HG03280 (cell line): ENCODE data around the gene DPP9.

Source experiments
- ATAC-seq: cut with Tn5 transposase; IDR thresholded peaks from one replicate; pipeline ENCODE4 v1.9.1; 2021; ENCODE audit warnings: mild to moderate bottlenecking, moderate library complexity; ENCODE audit not compliant: unreplicated experiment

Gene DPP9

GRCh38 chr19:4660993-4661392 lies 62.6 kb downstream of the DPP9 start:
- no peak for ATAC-seq

GRCh38 chr19:4660181-4660791 lies 63.4 kb downstream of the DPP9 start:
- ATAC-seq: no peak

GRCh38 chr19:4657835-4658234 lies 65.8 kb downstream of the DPP9 start:
- no peak for ATAC-seq

GRCh38 chr19:4657262-4657661 lies 66.4 kb downstream of the DPP9 start:
- ATAC-seq: no peak

DNA sequence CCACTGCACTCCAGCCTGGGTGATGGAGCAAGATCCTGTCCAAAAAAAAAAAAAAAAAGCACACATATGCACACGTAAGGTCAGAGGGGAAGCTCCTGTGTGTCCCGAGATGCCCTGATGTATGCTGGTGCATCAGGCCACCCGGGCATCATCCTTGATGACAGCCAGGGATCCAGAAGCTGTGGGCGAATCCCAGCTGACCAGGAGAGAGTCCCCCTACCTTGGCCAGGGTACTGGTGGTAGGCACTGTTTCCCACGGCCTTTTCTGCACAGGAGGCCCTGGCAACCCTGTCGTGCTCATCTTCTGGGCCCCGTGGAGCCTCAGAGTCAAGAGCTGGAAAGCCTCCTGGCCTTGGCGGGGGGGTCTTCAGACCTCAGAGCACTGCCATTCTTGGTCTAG lies 67.5 kb downstream of the DPP9 start:
- no peak for ATAC-seq

DNA sequence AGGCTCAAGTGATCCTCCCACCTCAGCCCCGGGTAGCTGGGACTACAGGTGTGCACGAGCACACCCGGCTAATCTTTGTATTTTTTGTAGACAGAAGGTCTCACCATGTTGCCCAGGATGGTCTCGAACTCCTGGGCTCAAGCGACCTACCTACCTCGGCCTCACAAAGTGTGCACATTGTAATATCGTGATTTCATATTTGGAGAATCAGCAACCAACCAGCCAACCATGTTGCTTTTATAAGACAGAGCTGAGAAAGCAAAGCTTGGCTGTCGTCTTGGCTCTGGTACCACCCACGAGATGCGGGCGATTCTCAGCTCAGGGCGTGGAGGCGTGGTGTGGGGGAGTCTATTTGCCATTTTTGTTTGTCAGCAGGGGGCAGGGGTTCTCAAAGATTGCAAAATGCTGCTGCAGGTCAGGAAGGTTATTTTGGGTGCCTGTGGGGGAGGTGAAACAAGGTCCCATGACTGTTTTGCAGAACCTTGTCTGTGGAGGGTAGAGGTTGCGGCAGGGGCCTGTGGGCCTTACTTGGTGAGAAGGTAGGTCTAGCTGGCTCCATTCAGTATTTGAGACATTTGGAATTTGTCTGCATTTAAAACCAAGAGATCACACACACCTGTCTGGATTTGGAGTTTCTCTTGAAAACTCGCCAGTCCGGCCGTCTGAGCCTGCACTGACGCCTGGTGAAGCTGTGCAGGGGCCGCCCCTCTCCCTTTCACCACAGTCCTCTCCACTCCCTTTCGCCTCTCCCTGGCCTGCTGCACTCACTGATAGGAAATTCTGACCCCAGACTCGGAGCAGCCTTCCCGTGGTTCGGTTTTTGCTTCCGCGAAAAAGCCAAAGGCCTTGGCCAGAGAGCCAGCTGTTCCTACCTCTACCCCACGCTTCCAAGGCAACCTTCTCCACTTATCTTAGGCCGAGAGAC lies 68.9 kb downstream of the DPP9 start:
- no peak for ATAC-seq

DNA sequence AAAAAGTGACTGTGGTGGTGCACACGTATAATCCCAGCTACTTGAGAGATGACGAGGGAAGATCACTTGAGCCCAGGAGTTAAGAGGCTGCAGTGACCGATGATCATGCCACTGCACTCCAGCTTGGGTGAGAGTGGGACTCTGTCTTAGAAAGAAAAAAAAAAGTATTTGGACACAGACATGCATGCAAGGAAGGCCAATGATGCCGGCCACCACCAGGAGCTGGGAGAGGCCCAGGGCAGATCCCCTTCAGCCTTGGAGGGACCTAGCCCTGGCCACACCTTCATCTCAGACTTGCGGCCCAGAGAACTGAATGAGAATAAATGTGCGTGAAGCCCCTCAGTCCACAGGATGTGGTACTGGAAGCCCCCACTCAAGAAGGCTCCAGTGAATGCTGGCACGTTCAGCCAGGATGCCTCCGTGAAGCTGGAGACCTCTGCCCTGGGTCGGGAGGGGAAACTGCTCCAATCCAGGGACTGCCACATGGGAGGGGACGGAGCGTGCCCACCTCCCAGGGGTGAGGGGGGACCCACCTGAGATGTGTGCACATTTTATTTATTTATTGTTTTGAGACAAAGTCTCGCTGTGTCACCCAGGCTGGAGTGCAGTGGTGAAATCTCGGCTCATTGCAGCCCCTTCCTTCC lies 69.7 kb downstream of the DPP9 start:
- no peak for ATAC-seq

DNA sequence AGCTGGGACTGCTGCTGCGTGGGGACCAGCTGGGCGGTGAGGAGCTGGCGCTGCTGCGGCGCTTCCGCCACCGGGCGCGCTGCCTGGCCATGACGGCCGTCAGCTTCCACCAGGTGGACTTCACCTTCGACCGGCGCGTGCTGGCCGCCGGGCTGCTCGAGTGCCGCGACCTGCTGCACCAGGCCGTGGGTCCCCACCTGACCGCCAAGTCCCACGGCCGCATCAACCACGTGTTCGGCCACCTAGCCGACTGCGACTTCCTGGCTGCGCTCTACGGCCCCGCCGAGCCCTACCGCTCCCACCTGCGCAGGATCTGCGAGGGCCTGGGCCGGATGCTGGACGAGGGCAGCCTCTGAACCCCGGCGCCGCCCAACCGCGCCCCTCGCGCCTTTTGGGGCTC lies 71.6 kb downstream of the DPP9 start:
- ATAC-seq: no peak

DNA sequence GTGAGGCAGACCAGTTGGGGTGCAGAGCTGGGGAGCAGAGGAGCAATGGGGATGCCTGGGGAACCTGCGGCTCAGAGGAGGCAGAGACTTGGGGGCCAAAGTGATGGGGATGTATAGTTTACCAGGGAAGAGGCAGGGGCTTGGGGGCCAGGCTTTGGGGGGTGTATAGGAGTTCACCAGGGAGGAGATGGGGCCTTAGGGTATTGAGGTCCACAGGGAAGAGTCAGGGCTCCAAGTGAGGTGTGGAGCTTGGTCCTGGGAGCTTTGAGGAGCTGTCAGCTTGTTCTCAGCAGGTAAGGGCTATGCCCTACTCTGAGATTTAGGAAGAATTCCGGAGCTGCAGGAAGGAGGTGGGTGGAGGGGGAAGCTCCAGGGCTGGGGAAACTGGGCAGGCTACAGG lies 73.5 kb downstream of the DPP9 start:
- no peak for ATAC-seq

GRCh38 chr19:4649392-4650047 lies 74.1 kb downstream of the DPP9 start:
- no peak for ATAC-seq

DNA sequence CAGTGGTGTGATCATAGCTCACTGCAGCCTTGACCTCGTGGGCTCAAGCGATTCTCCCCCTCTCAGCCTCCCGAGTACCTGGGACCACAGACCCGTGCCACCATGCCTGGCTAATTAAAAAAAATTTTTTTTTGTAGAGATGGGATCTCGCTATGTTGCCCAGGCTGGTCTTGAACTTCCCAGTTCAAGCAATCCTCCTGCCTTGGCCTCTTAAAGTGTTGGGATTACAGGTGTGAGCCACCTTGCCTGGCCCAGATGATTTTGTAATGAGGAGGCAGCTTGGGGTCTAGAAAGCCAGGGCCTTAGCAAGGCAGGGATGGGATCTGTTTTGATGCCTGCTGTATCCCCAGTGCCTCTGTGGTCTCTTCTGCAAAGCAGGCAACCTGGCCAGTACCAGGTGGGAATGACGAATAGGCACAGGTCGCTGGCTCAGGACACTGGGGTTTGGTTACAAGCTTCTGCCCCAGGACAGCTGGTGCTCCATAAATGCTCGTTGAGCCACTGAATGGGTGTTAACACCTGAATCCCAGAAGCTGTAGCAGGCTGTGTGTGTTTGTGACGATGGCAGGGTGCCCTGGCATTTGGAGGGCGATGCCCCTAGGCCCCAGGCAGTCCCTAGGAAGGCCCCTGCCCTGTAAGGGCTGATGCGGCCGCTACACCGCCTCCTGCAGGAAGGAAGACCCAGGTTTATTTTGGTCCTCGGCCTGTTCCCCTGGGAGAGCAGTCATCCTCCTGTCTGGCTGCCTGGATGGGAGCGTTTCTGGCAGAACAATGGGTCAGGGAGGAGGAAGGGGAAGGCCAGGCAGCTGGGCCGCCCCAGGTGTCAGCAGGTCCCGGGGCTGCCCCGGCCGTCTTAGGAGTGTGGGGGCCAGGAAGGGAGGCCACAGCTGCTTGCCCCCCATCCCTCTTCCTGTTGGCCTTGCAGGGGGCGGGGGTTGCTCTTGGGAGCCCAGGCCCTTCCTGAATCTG lies 75.7 kb downstream of the DPP9 start:
- ATAC-seq: no peak

DNA sequence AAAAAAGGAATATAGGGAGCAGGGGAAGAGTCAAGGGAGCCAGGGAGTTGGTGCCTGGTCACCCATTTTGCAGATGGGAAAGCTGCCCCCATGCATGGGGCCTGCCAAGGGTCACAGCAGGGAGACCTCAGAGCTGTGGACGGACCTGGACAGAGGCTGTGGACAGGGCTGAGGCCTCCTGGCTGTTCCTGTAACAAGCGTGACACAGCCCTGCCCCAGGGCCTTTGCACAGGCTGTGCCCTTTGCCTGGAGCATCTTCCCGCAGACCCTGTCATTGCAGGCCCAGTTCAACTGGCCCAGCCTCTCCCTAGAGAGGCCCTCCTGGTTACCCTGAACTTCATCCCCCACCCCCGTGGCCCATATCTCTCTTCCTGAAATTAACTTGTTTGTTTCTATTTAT lies 77.9 kb downstream of the DPP9 start:
- ATAC-seq: no peak

DNA sequence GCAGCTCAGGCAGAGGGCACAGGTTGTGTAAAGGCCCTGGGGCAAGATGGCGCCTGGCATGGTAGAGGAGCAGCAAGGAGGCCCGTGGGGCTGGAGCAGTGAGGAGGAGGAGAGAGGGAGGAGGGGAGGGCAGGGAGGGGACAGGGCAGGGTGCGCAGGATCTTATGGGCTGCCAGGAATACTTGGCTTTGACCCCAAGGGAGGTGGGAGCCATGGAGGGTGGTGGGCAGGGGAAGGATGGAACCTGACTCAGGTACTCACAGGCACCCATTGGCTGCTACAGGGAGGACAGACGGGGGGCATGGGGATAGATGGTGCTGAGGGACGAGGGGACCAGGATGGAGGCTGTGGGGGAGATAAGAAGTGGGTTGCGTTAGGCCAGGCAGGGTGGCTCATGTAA lies 81.0 kb downstream of the DPP9 start:
- ATAC-seq: no peak

DNA sequence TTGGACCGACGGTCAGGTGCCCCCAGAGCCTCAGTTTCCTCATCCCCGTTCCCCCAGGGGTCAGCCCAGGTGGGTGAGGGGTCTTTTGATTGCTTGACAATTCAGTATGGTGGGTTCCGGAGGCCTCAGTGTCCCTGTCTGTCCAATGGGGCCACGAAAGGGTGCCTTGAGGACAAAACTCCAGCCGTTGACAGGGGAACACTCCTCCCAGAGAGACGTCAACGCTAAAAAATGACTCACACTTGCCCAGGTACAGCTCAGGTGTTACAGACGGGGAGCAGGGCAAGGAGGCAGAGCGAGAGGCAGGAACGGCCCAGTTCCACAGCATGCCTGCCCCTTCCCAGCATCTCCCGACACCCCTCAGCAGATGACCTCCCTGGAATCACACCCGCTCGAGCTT lies 82.5 kb downstream of the DPP9 start:
- ATAC-seq: no peak

- ATAC-seq: no peak
Observed at GRCh38 chr19:4640247-4641000, 83.2 kb downstream of the DPP9 start.

DNA sequence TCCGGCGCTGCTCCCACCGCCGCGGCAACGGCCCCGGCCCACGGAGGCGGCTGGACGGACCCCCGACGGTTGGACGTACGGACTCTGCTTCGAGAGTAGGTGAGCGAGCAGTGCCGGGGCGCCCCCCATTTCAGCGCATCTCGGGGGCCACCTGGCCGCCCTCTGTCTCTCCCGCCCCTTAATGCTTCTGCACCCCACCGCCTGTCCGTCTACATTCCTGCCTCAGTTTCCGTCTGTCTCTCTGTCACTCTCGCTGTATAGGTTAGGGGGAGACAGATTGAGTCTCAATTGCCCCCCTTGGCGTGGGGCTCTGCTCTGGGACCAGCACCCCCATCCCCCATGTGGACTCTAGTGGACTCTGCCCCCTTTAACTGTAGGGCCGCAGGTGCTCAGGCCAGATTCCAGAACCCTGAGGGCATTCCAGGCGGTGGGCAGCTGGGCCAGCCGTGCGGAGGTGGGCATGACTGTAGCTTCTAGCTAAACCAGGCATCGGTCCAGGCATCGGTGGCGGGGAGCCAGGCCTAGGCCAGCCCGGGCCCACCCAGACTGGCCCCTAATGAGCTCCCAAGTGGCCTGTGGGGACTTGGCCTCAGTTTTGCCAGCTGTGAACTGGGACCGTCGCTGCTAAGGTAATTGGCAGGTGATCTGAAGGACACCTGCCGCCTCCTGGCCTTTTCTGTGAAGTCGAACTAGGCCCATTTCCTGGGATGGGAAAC lies 84.0 kb downstream of the DPP9 start:
- peak; percentile 8 for ATAC-seq

- ATAC-seq: peak; percentile 88
Observed at GRCh38 chr19:4638828-4639530, 84.7 kb downstream of the DPP9 start, which contains the start of gene TNFAIP8L1. Gene TNFAIP8L1 (plus strand): TSS chr19:4639516. CDS start chr19:4651870, 12,354 bp downstream.

GRCh38 chr19:4638317-4638716 lies 85.3 kb downstream of the DPP9 start:
- no peak for ATAC-seq
